ENCODE results near the gene EIF2B4.

- TF ChIP-seq EZH2 (IDR thresholded peaks at IDR 0.05; ENCODE audit: borderline replicate concordance, low read depth, low read length, poor library complexity, severe bottlenecking) (no peak), CTCF (conservative IDR thresholded peaks at IDR 0.05; ENCODE audit: low read depth, low read length) (peak; percentile 93)
Observed at GRCh38 chr2:27370026-27370815, at the start of gene EIF2B4, which contains the start of gene SNX17.

All from A673 (cell line).